ENCODE measurements around the gene BCAS3.
"Not testable (repeated sequence)": the region's sequence is repeated elsewhere in the genome, so short reads cannot be mapped to it uniquely, and the experiment has no call there.

BCAS3 gene

DNA sequence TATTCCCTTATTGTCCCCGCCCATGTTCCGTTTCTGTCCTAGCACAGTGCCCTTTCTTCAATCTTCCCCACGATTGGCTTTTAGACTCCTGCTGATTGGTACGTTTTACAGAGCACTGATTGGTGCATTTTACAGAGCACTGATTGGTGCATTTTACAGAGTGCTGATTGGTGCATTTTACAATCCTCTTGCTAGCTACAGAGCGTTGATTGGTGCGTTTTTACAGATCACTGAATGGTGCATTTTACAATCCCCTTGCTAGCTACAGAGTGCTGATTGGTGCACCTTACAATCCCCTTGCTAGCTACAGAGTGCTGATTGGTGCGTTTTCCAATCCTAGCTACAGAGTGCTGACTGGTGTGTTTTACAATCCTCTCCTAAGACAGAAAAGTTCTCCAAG, 3.0 kb upstream of the BCAS3 start:
- DNase-seq (ENCODE audit: low read depth in 2 of 2): not testable (repeated sequence)

DNA sequence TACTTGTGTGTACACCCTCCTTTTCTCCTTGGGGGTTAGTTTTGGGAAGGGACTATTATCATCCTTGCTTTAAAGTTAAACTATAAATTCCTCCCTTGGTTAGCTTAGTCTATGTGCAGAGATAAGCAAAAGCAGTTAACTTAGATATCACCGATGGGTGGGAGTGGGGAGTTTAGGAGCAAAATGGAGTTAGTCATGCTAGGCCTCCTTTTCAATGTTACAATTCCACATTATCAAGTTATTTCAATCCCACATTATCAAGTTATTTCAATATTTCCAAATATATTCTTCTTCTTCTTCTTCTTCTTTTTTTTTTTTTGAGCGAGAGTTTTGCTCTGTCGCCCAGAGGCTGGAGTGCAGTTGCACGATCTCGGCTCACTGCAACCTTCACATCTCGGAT, 1.7 kb upstream of the BCAS3 start:
- no peak for DNase-seq (ENCODE audit: low read depth in 2 of 2)

DNA sequence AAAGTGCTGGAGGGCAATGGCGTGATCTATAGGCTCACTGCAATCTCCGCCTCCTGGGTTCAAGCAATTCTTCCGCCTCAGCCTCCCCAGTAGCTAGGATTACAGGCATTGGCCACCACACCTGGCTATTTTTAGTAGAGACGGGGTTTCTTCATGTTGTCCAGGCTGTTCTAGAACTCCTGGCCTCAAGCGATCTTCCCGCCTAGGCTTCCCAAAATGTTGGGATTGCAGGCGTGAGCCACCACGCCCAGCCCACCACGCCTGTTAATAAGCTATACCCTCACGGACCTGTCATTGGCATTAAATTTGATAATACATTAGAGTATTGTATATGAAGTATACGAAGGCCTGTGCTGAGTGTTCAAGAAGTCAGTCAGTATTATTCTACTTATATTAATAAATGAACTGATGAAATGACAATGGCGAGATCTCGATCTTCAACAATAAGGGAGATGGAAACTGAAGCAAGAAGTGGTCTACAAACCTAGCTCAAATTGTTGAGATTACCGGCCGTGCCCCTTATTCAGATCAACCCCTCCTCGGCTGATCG, 818 bp upstream of the BCAS3 start:
- no peak for DNase-seq (ENCODE audit: low read depth in 2 of 2)

- no peak for DNase-seq (ENCODE audit: low read depth in 2 of 2)
Observed at GRCh38 chr17:60678118-60678444, 430 bp downstream of the BCAS3 start.

DNA sequence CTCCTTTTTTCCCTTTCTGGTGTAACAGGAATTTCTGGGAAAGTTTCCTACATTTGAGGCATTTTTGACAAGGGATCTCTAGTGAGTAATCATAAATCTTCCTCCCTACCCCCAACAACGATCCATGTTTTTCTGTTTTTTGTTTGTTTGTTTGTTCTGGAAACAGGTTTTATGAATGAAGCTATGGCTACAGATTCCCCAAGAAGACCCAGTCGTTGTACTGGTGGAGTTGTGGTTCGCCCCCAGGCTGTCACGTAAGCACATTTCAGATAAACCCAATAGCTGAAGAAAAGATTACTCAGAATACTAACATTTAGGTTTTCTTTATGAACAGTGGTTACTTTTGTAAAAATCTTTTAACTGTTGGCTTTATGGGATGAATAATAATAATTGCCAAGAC, 1.6 kb downstream of the BCAS3 start:
- DNase-seq (ENCODE audit: low read depth in 2 of 2): no peak

GRCh38 chr17:60680754-60681153, 3.1 kb downstream of the BCAS3 start:
- no peak for DNase-seq (ENCODE audit: low read depth in 2 of 2)

GRCh38 chr17:60685437-60685836, 7.8 kb downstream of the BCAS3 start:
- no peak for DNase-seq (ENCODE audit: low read depth in 2 of 2)

DNA sequence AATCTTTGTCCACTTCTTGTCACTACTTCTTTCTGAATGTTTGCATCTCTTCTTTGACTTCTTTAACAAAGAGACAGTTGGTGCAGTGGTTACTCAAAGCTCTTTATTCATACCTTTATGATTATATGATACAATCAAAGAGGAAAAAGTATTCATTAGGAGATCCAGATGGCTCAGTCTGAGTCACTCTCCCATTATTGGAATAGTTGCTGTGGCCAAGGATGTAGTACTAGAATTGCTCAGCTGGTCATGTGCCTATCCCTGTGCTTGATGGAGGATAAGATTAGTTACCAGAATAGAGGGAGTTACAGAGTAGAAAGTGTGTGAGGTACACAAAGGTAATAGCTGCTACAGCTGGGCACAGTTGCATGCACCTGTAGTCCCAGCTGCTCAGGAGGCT, 18.3 kb downstream of the BCAS3 start:
- DNase-seq (ENCODE audit: low read depth in 2 of 2): no peak

GRCh38 chr17:60699090-60699489, 21.4 kb downstream of the BCAS3 start:
- no peak for DNase-seq (ENCODE audit: low read depth in 2 of 2)

DNA sequence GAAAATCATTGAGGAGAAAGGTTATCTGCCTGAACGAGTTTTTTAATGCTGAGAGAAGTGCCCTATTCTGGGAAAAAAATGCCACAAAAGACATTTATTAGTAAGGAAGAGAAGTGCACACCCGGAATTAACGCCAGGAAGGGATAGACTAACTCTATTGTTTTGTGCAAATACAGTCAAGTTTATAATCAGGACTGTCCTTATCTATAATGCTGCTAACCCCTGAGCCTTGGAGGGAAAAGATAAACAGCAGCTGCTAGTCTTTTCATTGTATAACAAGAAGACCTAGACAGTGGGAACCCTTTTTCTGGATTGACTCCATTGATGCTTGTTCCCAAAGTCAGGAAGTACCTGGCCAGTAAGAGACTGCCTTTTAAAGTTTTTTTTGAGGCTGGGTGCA, 26.5 kb downstream of the BCAS3 start:
- no peak for DNase-seq (ENCODE audit: low read depth in 2 of 2)

DNA sequence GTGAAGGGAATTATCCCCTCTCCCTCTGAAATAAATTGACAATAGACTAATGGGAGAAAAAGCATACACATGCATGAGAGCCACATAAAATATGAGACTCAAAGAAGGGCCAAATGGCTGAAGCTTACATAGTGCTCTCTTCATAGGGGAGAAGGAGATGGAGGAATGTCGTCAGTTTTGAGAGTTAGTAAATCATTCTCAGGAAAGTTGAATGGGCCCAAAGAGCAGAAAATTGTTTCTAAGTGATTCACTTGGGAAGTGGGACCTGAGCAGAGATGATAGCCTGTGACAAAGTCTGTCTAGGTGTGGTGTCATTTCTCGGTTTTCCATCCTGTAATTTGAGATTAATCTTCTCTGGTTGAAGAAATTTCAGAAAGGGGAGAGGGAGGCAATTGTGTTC, 35.0 kb downstream of the BCAS3 start:
- no peak for DNase-seq (ENCODE audit: low read depth in 2 of 2)

DNA sequence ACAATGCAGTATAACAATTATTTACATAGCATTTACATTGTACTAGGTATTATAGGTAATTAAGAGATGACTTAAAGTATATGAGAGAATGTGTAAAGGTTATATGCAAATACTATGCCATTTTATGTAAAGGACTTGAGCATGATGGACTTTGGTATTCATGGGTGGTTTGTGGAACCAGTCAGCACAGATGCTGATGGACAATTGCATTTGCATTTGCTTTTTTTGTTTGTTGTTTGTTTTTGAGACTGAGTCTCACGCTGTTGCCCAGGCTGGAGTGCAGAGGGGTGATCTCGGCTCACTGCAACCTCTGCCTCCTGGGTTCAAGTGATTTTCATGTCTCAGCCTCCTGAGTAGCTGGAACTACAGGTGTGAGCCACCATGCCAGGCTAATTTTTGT, 36.0 kb downstream of the BCAS3 start:
- no peak for DNase-seq (ENCODE audit: low read depth in 2 of 2)

DNA sequence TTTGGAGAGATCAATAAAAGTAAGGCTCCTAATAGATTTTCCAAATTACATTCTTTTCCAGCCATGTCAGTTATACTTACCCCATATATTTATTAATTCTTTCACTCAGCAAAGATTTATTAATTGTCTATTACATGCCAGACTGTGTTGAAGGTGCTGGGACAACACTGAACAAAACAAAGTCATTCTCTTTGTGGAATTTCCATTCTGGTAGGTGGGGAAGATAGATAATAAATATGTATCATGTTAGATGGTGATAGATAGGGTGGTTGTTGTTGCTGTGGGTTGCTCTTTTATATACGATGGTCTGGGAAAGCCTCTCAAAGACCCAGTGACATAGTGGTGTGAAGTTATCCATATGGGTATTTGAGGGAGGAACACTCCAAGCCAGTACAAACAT, 39.1 kb downstream of the BCAS3 start:
- no peak for DNase-seq (ENCODE audit: low read depth in 2 of 2)

GRCh38 chr17:60717814-60718213, 40.2 kb downstream of the BCAS3 start:
- no peak for DNase-seq (ENCODE audit: low read depth in 2 of 2)

DNA sequence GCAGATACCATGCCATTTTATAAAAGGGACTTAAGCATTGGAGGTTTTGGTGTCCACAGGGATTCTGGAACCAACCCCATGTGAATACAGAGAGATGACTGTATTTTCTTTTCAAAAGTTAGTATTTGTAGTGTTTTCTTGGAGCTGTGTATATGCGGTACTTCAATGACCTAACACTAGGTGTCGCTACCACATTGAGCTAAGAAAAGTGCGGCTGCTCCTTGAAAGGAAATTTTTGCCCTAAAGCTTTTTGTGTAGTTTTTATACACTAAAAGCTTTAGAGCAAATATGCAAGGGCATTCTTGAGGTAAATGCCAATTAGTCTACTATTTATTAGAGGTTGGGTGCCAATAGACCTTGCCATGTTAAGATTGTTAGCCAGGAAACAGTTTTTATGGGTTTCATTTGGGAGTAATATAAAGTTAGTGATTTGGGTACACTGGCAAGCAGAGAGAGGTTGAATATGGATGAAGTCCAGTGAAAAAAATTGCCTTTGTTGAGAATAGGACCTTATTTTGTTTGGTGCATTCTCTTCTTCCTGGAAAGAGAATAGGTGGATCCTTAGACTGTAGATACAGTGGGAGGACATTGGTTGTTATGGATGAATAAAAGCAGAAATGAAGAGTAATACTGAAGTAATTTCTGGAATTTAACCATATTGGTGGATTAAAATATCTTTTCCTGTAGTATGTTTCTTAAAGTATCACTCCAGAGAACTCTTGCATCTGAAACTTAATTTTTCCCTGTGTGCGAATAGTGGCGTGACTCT, 43.3 kb downstream of the BCAS3 start:
- no peak for DNase-seq (ENCODE audit: low read depth in 2 of 2)

DNA sequence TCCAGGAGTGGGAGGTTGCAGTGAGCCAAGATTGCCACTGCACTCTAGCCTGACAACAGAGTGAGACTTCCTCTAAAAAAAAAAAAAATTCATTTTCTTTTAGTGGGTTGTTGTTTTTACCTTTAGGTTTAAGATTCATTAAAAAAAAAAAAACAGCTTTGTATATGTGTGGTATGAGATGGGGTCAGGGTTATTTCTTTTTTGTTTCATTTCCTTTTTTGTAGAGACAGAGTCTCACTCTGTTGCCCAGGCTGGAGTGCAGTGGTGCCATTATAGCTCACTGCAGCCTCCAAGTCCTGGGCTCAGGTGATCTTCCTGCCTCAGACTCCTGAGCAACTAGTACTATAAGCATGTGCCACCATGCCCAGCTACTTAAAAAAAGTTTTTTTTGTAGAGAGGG, 47.0 kb downstream of the BCAS3 start:
- no peak for DNase-seq (ENCODE audit: low read depth in 2 of 2)

- no peak for DNase-seq (ENCODE audit: low read depth in 2 of 2)
Observed at GRCh38 chr17:60729854-60730253, 52.2 kb downstream of the BCAS3 start.

GRCh38 chr17:60730273-60730672, 52.6 kb downstream of the BCAS3 start:
- no peak for DNase-seq (ENCODE audit: low read depth in 2 of 2)

DNA sequence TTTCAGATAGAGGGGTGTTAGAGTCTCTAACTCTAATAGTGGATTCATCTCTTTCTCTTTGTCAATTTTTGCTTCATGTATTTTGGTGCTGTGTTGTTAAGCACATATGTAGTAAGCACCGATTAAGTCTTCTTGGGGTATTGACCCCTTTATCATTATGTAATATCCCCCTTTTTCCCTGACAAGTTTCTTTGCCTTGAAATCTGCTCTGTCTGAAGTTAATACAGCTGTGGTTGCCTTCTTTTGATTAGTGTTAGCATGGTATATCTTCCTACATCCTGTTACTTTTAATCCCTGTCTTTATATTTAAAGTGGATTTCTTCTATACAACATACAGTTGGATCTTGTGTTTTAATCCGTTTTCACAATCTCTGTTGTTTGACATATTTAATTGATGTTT, 60.6 kb downstream of the BCAS3 start:
- DNase-seq (ENCODE audit: low read depth in 2 of 2): no peak

DNA sequence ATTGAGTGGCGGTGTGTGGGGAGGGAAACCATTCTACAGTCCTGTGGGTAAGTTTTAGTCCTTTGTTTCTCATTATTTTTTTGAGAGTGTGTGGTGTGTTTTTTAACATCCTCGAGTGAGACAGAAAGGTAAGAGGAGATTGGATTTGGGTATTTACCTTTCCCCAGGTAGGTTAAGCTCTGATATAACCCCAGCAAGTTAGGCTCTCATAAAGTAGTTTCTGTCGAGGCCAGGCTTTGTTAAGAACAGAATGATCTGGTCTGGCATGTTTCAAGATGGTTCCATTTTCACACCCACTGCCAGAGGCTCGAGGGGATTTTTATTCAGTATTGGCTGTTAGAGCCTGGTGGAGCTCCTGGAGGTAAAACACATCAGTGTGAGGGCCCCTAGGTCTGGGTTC, 62.9 kb downstream of the BCAS3 start:
- no peak for DNase-seq (ENCODE audit: low read depth in 2 of 2)

DNA sequence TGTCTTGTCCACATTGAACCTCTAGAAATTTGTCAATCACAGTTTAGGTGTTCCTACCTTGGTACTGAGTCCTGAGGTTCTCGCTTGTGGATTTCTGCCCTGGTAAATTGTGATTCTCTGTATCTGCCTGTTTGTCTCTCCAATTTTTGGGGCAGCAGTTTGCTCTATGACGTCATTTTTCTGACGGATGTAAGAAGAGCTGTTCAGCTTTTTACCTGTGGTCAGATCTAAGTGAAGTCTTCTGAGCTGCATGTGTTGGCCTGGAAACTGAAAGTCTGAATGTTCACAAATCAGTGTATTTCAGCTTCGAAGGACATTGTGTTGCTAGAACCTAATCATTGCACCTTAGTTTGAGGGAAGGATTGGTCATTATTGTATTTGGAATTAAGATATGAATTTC, 63.4 kb downstream of the BCAS3 start:
- DNase-seq (ENCODE audit: low read depth in 2 of 2): no peak

DNA sequence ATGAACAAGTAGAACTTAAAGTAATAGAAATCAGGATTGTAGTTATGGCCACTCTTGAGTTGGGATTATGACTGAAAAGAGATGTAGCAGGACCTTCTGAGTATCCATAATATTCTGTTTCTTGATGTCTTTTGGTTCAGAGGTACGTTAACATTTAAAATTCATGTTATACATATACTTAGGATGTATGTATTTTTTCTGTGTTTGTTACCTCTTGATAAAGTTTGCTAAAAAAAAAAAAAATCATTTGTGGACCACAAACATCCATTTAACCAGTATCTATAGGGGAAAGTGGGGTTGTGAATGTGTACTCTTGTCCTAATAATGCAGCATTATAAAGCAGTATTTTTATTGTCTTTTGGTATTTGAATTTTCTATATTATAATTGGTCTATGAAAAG, 65.6 kb downstream of the BCAS3 start:
- DNase-seq (ENCODE audit: low read depth in 2 of 2): no peak

DNA sequence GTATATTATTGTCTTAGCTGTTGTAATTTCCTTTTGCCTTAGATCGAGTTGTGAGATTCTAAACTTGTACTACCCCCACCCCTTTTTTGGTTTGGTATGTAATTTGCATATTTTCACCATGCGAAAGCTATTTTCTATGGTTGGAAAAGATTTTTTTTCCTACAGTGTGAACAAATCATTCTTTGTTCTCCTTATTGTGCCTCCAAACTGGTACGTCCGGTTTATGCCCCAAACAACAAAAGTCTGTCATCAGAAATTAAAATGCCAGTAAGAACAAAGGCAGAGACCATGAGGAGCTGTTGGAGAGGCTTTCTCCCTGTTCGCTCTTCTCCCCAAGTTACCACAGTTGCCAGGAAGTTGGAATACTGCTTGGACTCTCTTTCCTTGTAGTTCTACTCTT, 66.1 kb downstream of the BCAS3 start:
- no peak for DNase-seq (ENCODE audit: low read depth in 2 of 2)

- DNase-seq (ENCODE audit: low read depth in 2 of 2): no peak
Observed at GRCh38 chr17:60744355-60744966, 66.8 kb downstream of the BCAS3 start.
